Type B pancreatic cell (in vitro differentiated cells): ENCODE results near the gene DCDC1. TPM values are rescaled to one million over a fixed set of nuclear protein-coding genes. Genes with fewer than 3 reads are reported as not detected.
"Not testable (repeated sequence)": the region's sequence is repeated elsewhere in the genome, so short reads cannot be mapped to it uniquely, and the experiment has no call there.

Experiments
- DNase-seq: peaks from one replicate; pipeline ENCODE4 v3.0.0; 2021; ENCODE audit warnings: mixed read lengths; ENCODE audit not compliant: unreplicated experiment; ENCODE audit errors: extremely low spot score
- H3K27ac Mint-ChIP-seq: 2 replicates; pipeline ENCODE4 v1.8.0; 2021; ENCODE audit warnings: mild to moderate bottlenecking, mixed read lengths
- H3K27me3 Mint-ChIP-seq: 2 replicates; pipeline ENCODE4 v1.8.0; 2021; ENCODE audit warnings: mixed read lengths
- H3K36me3 Mint-ChIP-seq: 2 replicates; pipeline ENCODE4 v1.8.0; 2021; ENCODE audit warnings: mixed read lengths
- H3K4me1 Mint-ChIP-seq: one replicate; pipeline ENCODE4 v1.8.0; 2021; ENCODE audit warnings: mixed read lengths; ENCODE audit not compliant: unreplicated experiment
- H3K4me3 Mint-ChIP-seq: 2 replicates; pipeline ENCODE4 v1.8.0; 2021; ENCODE audit warnings: mild to moderate bottlenecking, mixed read lengths
- H3K9me3 Mint-ChIP-seq: 2 replicates; pipeline ENCODE4 v1.8.0; 2021; ENCODE audit warnings: mixed read lengths
- total RNA-seq: library from RNA; stranded (reverse); gene quantifications from 2 replicates; pipeline ENCODE4 v1.2.1, GENCODE V29; 2021; ENCODE audit warnings: low replicate concordance
- TF ChIP-seq, protein P1 (sequence below): fragments of 200-600 bp; sonication (generic); conservative IDR thresholded peaks from 2 replicates; pipeline ENCODE4 v1.5.0; 2021; ENCODE audit warnings: antibody characterized with exemption, mild to moderate bottlenecking

DCDC1 gene
- total RNA-seq, 1 donor from 2014 or later: 4.8 TPM

DNA sequence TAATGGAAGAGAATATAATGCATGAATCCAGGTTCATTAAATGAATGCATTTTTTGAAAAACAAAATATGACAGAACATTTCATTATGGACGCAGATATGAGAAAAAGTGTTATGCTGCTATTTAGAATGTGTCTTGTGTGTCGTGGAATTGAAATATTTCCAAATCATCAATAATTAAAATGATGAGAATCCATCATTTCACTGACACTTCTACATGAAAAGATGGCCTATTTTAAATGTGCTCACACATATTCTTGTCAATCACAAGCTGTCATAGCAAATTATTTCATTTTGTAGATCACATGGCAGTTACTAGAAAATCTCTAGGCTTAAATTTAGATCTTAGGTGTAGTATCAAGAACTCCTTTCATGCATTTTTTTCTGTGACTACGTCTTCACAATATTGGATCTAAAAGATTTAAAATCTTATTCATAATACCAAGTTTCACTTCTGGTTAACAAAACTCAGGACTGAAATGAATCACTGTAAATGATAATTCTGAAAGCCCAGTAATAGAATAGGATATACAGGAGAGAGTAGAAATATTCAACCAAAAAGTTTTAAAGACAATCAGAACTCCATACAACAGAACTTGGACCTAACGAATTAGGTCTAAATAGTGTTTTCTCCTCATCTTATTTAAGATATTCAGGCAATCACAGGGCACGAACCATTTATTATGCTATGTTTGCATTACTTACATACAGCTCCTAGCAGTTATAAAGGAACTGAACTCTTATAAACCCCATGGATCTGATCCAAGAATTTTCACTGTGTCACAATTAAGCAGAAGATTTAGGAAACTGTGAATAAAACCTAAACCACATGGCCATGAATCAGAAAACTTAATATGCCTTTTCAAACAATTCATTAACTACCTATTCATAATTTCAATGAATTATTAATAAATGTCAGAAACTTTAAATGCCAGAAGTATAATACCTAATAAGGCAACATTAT lies 67.7 kb downstream of the DCDC1 start:
- Mint-ChIP-seq H3K4me3 (no peak overlapping the region), H3K4me1 (peaks cover 4% of the 10 kb centered on the region), H3K27me3 (no peaks in the 10 kb centered on the region), H3K9me3 (peaks cover 4% of the 10 kb centered on the region), H3K27ac (no peak overlapping the region), H3K36me3 (no peaks in the 10 kb centered on the region)
- DNase-seq: no peak
- TF ChIP-seq, protein P1, sequence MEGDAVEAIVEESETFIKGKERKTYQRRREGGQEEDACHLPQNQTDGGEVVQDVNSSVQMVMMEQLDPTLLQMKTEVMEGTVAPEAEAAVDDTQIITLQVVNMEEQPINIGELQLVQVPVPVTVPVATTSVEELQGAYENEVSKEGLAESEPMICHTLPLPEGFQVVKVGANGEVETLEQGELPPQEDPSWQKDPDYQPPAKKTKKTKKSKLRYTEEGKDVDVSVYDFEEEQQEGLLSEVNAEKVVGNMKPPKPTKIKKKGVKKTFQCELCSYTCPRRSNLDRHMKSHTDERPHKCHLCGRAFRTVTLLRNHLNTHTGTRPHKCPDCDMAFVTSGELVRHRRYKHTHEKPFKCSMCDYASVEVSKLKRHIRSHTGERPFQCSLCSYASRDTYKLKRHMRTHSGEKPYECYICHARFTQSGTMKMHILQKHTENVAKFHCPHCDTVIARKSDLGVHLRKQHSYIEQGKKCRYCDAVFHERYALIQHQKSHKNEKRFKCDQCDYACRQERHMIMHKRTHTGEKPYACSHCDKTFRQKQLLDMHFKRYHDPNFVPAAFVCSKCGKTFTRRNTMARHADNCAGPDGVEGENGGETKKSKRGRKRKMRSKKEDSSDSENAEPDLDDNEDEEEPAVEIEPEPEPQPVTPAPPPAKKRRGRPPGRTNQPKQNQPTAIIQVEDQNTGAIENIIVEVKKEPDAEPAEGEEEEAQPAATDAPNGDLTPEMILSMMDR: no peak

DNA sequence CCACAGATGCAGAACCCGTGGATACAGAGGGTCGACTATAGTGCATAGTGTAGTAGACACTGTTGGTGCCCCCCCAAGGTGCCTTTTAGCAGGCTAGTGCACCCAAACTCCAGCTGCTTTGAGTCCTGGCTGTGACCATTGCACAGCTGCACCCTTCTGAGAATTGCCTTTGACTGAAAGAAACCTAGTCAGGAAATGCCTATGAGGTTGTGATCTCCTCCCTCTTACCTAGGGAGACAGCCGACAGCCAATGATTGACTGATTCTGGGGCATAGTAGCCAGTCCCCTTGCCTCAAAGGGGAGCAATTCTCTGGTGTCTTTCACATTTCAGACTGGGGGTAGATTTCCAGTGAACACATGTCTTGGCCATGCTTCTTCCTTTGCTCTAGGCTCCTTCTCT lies 74.2 kb downstream of the DCDC1 start:
- Mint-ChIP-seq H3K4me3 (no peak overlapping the region), H3K4me1 (no peaks in the 10 kb centered on the region), H3K27ac (no peak overlapping the region), H3K36me3 (no peaks in the 10 kb centered on the region), H3K27me3 (no peaks in the 10 kb centered on the region), H3K9me3 (peaks cover 4% of the 10 kb centered on the region)
- DNase-seq: no peak
- TF ChIP-seq, protein P1: no peak

DNA sequence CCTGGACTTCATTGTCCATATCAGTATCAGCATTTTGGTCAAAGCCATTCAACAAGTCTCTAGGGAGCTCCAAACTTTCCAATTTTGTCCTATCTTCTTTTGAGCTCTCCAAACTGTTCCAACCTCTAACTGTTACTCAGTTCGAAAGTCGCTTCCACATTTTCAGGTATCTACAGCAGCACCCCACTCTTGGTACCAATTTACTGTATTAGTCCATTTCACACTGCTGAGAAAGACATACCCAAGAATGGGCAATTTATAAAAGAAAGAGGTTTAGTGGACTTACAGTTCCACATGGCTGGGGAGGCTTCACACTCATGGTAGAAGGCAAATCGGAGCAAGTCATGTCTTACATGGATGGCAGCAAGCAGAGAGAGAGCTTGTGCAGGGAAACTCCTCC lies 96.0 kb downstream of the DCDC1 start:
- H3K4me3 Mint-ChIP-seq, DNase-seq, H3K36me3 Mint-ChIP-seq, H3K4me1 Mint-ChIP-seq, H3K27me3 Mint-ChIP-seq, H3K27ac Mint-ChIP-seq, H3K9me3 Mint-ChIP-seq: not testable (repeated sequence)

DNA sequence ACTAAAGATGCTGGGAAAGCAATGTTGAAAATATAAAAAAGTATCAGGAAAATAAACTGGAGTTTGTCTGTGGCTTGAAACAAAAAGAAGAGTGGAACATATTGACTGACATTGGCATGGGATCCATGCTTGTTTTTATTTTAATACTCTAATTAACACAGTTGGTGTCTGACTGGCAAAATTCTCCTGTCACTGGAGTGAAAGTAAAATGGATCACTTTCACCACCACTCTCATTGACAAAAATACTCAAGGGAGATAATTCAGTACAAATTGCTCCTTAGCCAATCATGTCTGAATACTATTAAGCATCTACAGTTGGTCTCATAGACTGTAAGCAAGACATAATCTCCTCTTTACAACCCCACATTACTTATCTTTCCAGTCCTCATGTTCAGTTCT lies 101.8 kb downstream of the DCDC1 start:
- Mint-ChIP-seq H3K9me3 (no peaks in the 10 kb centered on the region), H3K4me1 (no peaks in the 10 kb centered on the region), H3K27me3 (no peaks in the 10 kb centered on the region), H3K36me3 (peaks cover 4% of the 10 kb centered on the region), H3K4me3 (no peak overlapping the region), H3K27ac (no peak overlapping the region)
- DNase-seq: no peak
- TF ChIP-seq, protein P1: no peak

DNA sequence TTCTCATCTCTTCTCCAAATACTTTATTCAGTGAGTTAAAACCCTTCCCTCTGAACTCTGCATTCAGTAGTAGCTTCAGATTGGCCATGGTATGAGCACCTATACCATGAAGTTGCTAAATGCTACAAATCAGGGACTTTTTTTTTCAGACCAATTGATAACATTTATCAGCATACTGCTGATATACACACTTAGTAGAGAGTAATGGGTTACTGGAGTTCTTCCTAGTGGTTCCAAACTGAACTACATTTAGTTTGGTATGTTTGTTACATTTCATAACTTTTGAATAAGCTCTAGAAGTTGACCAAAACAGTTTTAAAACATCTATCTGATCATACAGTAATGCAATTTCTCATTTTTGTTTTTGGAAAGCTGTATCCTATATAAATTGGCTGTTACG lies 104.7 kb downstream of the DCDC1 start:
- H3K9me3 Mint-ChIP-seq: no peaks in the 10 kb centered on the region
- H3K4me1 Mint-ChIP-seq: no peaks in the 10 kb centered on the region
- H3K27ac Mint-ChIP-seq: no peak overlapping the region
- H3K36me3 Mint-ChIP-seq: no peaks in the 10 kb centered on the region
- TF ChIP-seq, protein P1: peak; percentile 56
- no peak overlapping the region for H3K4me3 Mint-ChIP-seq
- no peaks in the 10 kb centered on the region for H3K27me3 Mint-ChIP-seq
- no peak for DNase-seq

DNA sequence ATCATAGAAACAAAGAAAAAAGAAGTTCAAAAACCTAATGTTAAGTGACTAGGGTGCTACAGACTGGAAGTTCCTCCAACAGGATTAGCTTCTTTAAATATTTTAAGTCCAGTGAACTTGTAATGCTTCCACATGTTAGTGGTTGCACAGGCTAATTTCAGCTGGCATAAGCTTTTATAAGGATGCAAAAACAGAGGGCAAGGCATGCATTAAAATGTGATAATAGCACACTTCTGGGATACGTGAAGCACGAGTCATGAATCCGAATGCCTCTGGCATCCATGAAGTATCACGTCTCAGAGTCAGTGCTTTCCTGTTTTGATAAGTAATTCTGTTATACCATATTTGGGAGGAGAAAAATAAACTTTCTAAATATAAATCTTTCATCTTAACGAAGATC lies 106.8 kb downstream of the DCDC1 start:
- Mint-ChIP-seq H3K4me3 (no peak overlapping the region), H3K4me1 (no peaks in the 10 kb centered on the region), H3K27ac (no peak overlapping the region), H3K9me3 (no peaks in the 10 kb centered on the region), H3K36me3 (no peaks in the 10 kb centered on the region), H3K27me3 (no peaks in the 10 kb centered on the region)
- DNase-seq: no peak
- TF ChIP-seq, protein P1: no peak
